Hippocampal formation (tissue), 2 donors: Measurements from ENCODE around the gene TLE2.

Experiments used
- DNase-seq, 2 donors: peaks; one replicate each; lab custom pipeline; 2025; lab: John Stamatoyannopoulos, UW

Gene TLE2

GRCh38 chr19:2949939-2950285 lies 79.2 kb downstream of the TLE2 start:
- no peak for DNase-seq
